COLO668 (cell line): ENCODE measurements around the gene CDKAL1.

Source experiments
- DNase-seq: peaks from one replicate; lab custom pipeline; 2025; ENCODE audit not compliant: unreplicated experiment; lab: John Stamatoyannopoulos, UW

CDKAL1 gene

DNA sequence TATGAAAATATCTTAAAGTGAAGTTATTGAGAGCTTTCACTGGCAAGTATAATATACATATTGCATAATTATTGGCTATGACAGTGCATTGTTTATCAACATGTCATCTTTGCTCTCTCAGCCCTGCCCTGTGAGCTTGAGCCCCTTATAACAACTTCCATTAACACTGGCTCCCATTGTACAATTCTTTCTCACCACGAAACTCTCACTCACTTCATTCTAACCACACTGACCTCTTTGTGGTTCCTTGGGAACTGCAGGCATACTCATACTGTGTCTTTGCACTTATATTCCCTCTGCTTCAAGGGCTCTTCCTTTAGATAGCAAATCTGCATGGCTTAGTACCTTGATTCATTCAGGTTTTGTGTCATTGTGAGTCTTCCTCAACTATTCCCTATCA, 411.8 kb downstream of the CDKAL1 start:
- DNase-seq: no peak

DNA sequence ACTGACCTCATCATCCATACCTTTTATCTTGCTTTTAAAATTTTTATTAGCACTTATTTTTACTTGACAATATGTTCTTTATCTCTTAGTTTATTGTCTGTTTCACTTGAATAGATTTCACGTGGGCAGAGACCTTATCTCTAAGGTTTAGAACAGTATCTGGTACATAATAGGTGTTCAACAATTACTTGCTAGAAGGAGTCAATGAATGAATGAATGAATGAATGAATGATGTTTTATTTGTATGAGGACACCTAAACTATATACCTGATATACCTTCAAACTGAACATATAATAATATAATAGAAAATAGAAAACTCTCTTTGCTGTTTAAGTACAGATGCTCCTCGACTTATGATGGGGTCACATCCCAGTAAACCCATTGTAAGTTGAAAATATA, 412.6 kb downstream of the CDKAL1 start:
- DNase-seq: no peak

DNA sequence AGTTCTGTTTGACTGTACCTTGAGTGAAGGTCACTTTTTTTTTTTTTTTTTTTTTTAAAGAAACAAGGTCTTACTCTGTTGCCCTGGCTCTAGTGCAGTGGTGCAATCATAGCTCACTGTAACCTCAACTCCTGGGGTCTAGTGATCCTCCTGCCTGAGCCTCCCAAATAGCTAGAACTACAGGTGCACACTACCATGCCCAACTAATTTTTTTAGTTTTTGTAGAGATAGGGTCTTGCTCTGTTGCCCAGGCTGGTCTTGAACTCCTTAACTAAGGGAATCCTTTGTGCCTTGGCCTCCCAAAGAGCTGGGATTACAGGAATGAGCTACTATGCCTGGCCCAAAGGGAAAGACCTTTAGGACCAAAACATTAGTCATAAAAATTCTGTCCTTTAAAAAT, 413.7 kb downstream of the CDKAL1 start:
- DNase-seq: no peak

- DNase-seq: no peak
Measured at GRCh38 chr6:20948556-20948955, 414.3 kb downstream of the CDKAL1 start.

DNA sequence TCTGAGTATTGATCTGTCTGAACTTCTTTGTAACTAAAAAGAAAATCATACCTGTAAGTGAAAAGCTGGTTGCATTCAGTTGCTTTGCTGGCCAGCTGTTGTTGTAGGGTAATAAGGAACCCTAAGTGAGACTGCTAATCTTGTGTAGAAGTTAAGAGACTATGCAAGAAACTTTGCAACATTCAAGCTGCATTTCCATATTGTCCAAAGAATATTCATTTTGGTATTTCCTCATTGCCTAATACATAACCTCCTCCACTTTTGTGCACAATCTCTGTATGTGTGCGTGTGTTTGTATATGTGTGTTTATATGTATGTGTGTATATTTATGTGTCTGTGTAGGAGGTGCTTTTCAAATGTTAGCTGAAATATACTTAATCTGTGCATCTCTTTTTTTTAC, 414.9 kb downstream of the CDKAL1 start:
- no peak for DNase-seq

DNA sequence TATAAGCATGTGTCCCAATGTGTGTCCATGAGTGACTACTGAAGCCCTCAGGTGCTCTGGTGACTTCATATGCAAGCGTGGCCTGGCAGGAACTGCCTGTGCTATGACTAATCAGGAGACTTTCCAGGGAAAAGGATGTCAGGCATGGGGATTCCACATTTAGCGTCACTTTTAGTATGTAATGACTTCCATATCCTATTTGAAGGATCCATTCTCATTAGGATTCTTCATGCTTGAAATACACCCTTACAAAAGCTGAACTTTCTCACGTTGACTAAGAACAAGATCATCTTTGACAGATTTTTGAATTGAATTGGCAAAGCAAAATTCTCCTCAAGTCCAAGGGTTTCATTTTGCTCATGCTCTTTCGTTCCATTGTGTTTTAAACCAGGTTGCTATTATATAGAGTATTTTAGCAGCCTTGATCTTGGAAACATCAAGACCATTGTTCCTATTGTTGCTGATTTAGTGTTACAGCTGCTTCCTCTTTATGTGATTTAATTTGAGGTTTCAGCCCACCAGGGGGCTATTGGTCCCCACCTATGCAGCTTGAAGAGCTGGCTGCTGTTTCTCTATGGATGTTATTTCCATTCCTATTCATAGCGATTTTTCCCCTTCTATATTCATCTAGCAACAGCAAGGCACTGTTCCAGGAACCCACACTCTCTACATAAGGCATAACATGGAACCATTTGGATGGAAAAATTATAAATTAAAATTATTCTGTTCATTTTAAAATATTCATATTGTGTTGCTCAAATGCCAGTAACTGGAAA, 418.6 kb downstream of the CDKAL1 start:
- DNase-seq: peak; percentile 18

- DNase-seq: peak; percentile 26
Measured at GRCh38 chr6:20954315-20954714, 420.1 kb downstream of the CDKAL1 start.

- no peak for DNase-seq
Measured at GRCh38 chr6:20955131-20955530, 420.9 kb downstream of the CDKAL1 start.

DNA sequence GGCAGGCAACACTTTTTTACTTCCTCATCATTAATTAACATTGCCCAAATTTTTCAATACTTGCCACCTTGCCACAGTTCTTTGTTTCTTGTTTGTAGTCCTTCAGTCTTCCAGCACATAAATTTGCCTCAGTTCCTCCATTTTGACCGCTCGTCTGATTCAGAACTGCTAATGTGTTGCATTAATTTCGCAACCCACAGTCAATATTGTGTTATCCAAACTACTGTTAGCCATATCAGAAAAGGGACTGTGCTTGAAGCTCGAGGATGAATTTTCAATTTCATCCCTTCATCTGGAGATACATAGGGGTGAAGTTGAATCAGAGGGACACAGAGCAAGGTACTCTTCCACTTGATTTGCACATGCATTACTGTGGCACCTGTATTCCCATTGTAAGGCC, 421.5 kb downstream of the CDKAL1 start:
- DNase-seq: no peak

DNA sequence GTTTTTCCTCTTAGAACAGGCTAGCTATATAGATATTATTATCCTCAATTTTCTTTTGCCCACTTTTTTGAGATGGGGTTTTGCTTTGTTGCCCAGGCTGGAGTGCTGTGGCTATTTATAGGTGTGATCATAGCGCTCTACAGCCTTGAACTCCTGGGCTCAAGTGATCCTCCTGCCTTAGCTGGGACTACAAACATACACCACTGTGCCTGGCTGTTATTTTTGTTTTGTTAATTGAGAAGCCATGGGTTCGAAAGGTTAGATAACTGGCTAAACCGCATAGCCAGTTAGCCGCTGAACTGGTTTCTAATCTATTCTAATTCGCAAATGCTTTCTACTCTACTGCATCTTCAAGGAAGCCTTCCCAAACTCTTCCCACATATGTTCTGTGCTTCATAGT, 425.8 kb downstream of the CDKAL1 start:
- no peak for DNase-seq

DNA sequence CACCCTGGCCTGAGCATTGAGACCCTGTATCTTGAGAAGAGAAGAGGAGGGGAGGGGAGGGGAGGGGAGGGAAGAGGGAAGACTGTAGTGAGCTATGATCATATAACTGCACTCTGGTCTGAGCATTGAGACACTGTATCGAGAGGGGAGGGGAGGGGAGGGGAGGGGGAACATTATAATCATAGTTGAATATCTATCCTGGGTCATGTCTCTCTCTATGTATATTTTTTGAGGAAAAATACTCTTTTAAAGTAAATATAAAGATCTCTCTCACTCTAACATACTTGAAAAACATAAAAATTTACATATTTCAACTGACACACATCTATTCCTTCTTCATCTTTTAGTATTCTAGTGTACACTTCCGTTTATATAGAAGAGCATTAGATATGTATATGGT, 431.0 kb downstream of the CDKAL1 start:
- DNase-seq: no peak

GRCh38 chr6:20965915-20966314, 431.7 kb downstream of the CDKAL1 start:
- no peak for DNase-seq

DNA sequence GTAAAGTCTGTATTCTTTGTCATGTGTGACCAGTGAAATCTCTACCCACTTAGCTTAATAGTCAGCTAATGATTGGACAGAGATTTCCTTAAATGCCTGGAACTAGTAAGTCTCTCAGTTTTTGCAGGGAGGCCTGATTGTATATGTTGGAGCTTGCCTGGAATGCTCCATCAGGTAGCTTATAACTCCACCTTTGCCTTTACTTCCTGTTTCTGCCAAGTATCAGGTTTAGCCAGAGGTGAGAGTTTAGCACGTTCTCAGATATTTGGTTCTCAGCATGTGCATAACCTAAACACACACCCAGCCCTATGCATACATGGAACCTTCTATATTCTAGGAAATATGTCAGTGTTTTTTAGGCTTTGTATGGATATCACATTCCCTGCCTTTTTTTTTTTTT, 435.3 kb downstream of the CDKAL1 start:
- DNase-seq: no peak

GRCh38 chr6:20976391-20976918, 442.2 kb downstream of the CDKAL1 start:
- DNase-seq: no peak

DNA sequence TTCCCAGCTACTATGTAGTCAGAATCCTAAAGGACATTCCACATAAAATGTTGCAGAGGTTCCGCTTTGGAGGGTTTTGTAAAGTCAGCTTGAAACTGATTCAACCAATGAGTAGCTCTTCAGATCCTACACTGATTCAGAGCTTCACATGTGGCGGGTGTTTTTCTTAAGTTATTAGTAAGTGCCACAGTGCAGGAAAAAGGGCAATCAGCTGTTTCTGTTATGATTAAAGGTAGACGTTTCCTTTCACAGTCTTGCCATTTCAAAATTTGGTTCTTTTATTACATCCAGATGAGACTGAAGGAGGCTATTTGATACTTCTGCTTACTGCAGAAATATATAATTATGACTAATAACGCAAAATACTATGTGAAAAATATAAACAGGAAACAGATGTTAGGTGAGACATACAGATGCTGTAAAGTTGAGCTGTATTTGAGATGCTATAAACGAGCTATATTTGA, 443.9 kb downstream of the CDKAL1 start:
- no peak for DNase-seq

GRCh38 chr6:20979076-20979475, 444.8 kb downstream of the CDKAL1 start:
- no peak for DNase-seq

DNA sequence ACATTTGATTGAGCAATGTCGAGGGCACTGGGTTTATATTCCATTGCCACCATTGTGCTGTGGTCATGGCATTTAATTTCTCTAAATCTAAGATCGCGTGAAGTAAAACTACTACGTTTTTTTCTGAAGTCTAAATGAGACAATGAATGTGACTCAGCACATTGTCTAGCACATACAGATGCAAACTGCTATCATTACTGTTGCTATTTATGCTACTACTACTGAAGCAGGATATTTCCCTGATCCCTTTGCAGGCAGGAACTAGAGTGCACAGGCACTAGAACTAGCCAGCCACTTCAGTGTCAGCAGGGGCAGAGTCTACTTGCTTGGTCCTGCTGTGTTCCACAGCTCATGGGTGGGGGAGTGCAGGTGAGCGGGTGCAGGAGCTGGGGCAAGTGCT, 449.7 kb downstream of the CDKAL1 start:
- DNase-seq: no peak

DNA sequence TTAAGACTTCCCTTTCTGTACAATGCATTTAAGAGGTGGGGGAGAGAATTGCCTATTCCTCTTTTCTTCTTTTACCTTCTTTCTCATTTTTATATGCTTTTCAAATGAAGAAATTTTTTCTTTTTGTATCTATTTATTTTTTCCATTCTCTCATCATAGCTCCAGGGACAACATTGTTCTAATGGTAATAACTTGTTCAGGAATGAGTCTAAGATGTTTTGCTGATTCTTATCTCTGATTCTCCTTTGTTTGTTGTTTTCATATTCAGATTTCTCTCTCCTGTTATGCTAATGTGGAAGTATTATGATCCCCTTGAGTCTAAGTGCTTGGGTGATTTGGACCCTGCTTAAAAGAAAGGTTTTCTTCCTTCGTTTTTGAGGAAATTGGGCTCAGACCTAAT, 451.6 kb downstream of the CDKAL1 start:
- no peak for DNase-seq

DNA sequence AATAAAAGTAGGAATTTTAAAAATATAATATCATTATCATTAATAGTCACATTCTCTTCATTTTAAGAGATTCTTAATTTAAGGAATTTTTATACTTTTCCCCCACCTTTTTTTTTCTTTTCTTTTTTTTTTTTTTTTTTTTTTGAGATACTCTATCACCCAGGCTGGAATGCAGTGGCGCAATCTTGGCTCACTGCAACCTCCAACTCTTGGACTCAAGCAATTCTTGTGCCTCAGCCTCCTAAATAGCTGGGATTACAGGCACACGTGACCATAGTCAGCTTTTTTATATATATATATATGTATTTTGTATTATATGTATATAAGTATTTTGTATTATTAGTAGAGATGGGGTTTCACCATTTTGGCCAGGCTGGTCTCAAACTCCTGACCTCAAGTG, 457.7 kb downstream of the CDKAL1 start:
- DNase-seq: no peak

GRCh38 chr6:20996099-20996498, 461.8 kb downstream of the CDKAL1 start:
- no peak for DNase-seq

DNA sequence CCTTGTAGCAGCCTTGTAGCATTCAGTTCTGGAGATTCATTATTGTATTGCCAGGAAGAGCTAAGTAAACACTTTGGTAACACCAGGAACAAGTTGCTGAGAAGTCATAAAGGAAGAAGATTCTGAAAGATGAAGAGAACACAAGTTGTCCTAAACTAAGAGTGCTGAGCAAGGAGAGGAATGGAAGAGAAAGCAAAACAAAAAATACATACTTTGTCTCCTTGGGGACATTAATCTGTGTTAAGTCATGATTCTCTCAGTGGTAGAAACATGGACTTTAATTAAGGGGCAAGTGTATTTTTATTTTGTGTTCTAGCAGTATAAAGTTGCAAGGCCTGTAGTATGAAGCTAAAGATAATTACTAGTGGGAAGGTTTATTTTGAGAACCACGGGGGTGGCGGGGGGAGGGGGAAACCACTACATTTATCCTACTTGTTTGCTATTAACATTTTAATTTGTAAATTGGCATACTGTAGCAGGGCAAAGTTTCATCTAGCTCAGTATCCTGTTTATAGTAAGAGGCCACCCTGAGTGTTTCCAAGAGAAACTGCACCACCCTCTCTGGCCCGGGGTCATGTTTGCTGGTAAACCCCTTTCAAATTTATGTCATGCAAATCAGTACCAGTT, 463.0 kb downstream of the CDKAL1 start:
- no peak for DNase-seq

GRCh38 chr6:20997770-20998147, 463.5 kb downstream of the CDKAL1 start:
- DNase-seq: no peak
